ENCODE results near the gene POLR2A.

Gene POLR2A

DNA sequence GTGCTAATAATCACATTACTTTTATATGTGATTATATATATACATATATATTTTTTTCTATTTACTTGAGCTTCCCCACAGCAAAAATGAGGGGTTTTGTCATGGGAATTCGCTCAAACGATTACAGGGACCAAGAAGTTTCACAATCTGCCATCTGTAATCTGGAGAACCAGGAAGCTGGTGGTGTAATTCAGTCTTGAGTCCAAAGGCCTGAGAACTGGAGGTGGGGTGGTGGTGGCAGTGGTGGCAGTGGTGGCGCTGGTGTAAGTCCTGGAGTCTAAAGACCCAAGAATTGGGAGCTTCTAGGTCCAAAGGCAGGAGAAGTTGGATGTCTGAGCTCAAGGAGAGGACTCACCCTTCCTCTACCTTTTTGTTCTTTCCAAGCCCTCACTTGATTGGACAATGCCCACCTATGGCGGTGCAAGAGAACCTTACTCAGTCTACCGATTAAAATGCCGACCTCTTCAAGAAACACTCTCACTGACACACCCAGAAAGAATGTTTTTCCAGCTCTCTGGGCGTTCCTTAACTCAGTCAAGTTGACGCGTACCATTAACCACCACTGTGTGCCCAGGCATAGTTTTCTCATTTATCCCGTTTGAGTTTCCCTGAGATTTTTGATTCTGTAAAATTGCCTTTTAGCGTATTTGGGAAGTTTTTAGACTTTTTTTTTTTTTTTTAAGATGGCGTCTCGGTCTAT is 31.9 kb downstream of the POLR2A start:
- no peak for DNase-seq (ENCODE audit: insufficient read length, low spot score)
- no peak for FAIRE-seq
- TF ChIP-seq POLR2A (IDR thresholded peaks at IDR 0.05; ENCODE audit: low read depth, low read length): no peak

DNA sequence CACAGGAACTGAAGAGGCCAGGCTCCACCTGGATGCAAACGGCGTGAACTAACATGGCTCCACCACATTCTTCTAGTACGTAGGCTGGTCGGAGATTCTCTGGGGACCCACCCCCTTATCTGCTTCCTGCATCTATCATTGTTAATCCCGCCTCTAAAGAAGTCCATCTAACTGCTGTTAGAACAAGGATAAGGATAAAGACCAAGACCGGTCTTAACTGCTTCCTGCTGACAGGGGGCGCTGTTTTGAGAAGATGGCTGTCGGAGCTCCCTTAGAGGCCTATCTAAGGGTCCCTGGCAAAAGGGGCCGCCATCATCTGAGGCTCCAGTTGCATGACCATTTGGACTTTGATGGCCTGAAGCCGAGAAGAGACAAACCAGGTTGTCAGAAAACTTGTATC is 38.9 kb downstream of the POLR2A start:
- DNase-seq (ENCODE audit: insufficient read length, low spot score): no peak
- FAIRE-seq: no peak
- TF ChIP-seq POLR2A (IDR thresholded peaks at IDR 0.05; ENCODE audit: low read depth, low read length): no peak

DNA sequence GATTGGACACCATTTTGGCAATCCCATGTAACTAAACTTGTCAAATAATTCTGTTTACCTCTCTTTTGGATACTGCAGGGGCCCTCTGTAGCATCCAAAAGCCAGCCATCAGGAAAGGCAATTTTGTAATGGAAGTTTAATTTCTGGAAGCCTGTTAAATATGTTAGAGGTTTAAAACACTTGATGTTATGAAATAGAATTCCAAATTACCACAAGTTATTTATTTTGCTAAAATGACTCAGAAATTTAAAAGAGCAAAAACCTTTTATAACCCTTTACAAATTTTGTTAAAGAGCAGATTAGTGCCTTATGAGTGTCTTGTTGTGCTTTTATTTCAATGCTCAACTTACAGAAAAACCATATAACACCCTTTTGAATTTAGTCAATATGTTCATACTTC is 44.7 kb downstream of the POLR2A start:
- FAIRE-seq (no peak), DNase-seq (ENCODE audit: insufficient read length, low spot score) (no peak)
- TF ChIP-seq POLR2A (IDR thresholded peaks at IDR 0.05; ENCODE audit: low read depth, low read length): no peak

DNA sequence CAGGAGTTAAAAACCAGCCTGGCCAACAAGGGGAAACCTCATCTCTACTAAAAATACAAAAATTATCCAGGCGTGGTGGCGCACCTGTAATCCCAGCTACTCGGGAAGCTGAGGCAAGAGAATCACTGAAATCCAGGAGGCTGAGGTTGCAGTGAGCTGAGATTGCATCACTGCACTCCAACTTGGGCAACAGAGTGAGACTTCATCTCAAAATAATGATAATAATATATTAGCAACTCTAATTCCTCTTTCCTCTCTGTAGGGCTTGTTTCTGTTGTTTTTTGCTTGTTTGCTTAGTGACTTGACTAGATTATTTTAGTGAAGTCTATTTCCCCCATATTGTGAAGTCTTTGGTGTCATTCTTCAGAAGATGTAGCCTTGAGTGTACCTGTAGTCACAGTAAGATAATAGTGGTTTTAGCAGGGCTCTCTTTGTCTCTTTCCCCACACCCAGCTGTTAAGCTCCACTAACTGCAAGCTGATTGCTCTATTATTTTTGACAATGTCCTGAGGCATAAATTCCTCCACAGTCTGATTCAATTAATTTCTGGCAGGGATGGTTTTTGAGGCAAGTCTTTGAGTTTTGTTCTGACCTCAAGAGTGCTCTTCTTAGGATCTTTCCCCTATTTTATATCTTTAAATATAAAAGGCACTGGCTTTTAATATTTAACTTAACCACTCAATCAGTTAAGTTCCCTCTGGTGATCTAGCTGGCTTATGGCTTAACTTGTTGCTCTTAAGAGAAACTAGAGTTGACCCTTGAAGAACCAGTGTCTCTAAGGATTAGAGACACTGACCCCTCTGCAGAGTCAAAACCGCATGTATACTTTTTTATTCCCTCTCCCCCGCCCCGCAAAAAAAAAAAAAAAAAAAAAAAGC is 46.1 kb downstream of the POLR2A start:
- FAIRE-seq: no peak
- TF ChIP-seq POLR2A (IDR thresholded peaks at IDR 0.05; ENCODE audit: low read depth, low read length): no peak
- DNase-seq (ENCODE audit: insufficient read length, low spot score): no peak

DNA sequence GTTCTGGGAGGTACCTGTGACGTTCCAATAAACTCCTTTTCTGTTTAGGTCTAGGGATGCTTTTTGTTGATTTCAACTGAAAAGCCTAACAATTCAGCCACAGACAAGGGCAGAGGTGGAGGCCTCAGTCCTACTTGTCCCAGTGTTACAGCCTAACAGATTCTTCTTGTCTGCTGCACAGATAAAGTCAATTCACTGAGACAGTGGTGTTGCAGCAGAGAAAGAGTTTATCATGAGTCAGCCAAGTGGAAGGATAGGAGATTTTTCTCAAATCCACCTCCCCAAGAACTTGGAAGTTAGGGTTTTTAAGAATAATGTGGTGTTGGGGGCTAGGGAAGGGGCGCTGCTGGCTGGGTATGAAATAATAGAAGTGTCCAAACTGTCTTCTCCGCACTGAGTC is 53.9 kb downstream of the POLR2A start:
- no peak for TF ChIP-seq POLR2A (IDR thresholded peaks at IDR 0.05; ENCODE audit: low read depth, low read length)
- FAIRE-seq: no peak

DNA sequence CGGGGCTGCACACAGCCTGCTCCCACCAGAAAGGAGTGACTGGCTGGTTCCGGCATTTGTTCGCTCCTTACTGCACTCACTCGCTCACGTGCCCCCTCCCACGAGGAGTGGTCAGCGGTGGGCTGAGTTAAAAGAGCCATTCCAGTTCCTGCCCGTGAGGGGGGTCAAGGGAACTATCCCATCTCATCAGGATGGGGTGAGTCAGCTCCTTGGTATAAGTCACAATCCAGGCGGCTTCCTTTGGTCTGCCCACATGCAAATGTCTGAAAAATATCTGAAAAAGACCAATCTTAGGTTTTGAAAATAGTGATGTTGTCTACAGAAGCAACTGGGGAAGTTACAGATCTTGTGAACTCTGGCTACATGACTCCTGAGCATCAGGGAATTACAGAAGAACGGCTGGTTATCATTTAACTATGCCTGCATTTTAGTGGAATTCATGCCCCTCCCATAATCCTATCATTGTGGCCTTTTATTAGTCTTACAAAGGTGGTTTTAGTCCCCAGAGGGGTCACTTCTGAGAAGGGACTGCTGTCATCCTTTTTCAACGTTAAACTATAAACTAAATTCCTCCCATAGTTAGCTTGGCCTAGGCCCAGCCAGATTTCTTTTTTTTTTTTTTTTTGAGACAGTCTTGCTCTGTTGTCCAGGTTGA is 54.9 kb downstream of the POLR2A start:
- DNase-seq (ENCODE audit: insufficient read length, low spot score) (no peak), FAIRE-seq (no peak)
- no peak for TF ChIP-seq POLR2A (IDR thresholded peaks at IDR 0.05; ENCODE audit: low read depth, low read length)

More for the DNA sequence above, 53.9 kb downstream of the POLR2A start:
- no peak for DNase-seq (ENCODE audit: insufficient read length, low spot score)

DNA sequence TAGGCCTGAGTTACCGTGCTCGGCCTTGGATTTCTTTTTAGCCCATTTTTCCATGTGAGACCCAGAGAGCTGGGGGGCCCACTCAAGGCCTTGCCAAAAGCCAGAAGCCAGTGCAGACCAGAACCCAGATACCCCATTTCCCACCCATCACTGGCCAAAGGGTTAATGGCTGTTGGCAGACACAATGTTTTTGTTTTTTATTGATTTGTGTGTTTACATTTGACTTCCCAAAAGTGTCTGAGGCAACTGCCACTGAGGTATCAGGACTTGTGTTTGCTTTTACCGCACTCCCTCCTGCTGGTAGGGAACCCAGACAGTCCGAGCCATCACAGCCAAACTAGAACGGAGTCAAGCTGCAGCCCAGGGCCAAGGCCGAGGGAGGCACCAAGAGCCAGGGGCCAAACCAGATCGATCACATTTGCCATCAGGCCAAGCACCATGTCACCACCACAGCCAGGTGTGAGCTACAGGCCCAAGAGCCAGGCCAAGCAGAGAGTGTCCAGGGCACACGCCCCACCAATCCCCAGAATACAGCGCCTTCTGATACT is 57.0 kb downstream of the POLR2A start:
- no peak for TF ChIP-seq POLR2A (IDR thresholded peaks at IDR 0.05; ENCODE audit: low read depth, low read length)

DNA sequence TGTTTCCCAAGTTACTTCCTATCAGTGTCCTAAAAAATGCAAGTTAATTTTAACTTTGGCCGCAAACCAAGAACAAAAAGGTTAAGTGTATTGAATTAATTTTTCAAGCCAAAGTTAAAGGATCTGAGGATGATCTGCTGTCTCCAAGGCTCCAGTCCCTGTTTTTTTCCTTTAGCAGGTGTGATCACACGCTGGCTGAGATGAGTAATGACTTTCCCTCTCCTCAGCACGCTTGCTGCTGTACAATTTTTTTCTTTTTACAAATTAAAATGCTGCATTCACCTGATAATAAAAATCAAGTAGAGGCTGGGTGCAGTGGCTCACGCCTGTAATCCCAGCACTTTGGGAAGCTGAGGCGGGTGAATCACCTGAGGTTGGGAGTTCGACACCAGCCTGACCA is 60.7 kb downstream of the POLR2A start:
- no peak for TF ChIP-seq POLR2A (IDR thresholded peaks at IDR 0.05; ENCODE audit: low read depth, low read length)
- no peak for DNase-seq (ENCODE audit: insufficient read length, low spot score)
- FAIRE-seq: no peak

More for the DNA sequence above, 57.0 kb downstream of the POLR2A start:
- DNase-seq (ENCODE audit: insufficient read length, low spot score) (no peak), FAIRE-seq (no peak)

DNA sequence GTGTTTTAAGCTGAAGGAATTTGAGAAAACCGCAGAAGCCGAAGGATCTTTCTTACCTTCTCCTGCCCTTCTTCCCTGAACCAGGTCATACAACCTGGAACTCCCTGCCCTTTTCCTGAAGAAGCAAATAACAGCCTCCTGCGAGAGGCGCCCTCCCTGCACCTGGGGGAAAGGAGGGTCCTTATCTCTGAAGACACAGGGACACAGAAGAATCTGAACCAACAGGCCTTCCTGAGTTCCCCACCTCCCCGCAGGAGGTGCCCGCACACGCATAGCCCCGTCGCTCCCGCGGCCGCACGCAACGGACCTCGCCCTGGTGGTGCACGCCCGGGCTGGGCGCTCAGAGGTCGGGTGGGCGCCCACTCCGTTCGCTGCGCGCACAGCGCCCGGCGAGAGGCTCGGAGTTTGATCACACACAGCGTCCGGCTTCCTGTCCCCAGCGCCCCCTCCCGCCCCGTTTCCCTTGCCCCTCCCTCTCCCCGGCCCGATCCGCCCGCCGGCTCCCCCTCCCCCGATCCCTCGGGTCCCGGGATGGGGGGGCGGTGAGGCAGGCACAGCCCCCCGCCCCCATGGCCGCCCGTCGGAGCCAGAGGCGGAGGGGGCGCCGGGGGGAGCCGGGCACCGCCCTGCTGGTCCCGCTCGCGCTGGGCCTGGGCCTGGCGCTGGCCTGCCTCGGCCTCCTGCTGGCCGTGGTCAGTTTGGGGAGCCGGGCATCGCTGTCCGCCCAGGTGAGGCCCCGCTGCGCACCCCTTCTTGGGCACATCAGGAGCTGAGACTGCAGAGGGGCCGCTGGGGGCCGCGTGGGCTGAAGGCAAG is 64.6 kb downstream of the POLR2A start, which contains the start of gene TNFSF12:
TNFSF12 (plus strand) TSS at position 474 of the 816 bp plus-strand sequence; CDS start at position 570, 96 bp downstream.
- DNase-seq (ENCODE audit: insufficient read length, low spot score) (peak; percentile 41), FAIRE-seq (no peak)
- TF ChIP-seq POLR2A (IDR thresholded peaks at IDR 0.05; ENCODE audit: low read depth, low read length): peak; percentile 52

Data from H54 (cell line).